ENCODE data around the gene KLHDC7B. TPM values are rescaled to one million over a fixed set of nuclear protein-coding genes. Genes with fewer than 3 reads are reported as not detected.

KLHDC7B gene
- total RNA-seq = under 1 TPM in 1 of 2 donors, not detected in 1; 0.17 TPM
- long read RNA-seq = 0 reads

DNA sequence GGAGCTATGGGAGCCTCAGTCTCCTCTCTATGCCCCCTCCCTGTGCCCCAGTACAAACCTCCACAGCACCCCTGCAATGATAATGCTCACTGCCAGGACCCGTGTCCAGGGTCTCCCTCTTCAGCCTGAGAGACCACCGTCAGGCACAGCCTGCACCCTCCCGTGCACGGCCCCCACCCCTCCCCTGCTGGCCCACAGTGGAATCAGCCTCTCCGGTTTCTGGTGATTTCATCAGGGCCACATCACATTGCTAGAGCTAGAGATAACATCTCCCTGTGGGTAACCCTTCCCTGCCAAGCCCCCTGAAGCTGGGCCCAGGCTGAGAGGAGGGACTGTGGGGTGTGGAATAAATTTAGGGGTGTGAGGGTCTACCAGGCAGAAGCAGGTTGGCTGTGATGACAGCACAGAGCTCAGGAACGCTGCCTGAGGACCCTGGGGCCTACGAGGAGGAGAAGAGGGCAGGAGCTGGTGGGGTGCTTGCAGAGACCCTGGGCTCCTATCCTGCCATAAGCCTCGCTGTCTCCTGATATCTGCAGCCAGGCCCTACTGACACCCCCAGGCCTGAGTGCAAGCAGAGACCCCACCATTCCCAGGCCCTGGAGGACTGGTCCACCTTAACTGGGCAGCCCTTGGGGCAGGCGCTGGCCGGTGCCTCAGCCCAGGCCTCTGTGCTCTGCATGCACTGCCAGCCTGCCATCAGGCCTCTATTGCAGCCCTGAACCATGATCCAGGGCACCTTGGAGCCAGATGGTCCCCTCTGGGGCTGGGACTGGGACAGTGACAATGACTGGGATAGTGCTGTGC, at the start of gene KLHDC7B:
Gene KLHDC7B (plus strand): TSS at position 378 of the 804 bp plus-strand sequence. CDS start 345 bp downstream, at position 723.
- intact Hi-C loops (cut with DNase I, micrococcal nuclease) = no loop called here
- DNase-seq (peak in 1 of 2 donors; percentile 29), ATAC-seq (no peak)

DNA sequence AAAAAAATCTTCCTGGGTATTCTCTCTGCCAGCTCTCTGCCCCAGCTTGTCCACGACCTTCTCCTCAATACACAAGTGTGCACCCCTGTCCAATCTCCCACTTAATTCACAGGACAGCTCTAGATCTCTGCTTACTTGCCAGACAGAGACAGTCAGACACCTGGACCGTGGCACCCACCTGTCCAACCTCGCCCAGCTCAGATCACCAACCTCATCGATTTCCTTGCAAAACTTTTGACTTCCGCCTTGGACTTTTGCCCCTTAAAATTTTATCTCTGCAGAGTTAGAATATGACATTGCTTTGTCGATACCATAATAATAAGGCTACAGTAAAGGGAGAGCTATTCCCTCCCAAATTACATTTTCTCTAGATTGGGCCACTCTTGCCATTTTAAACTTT, 48.6 kb upstream of the KLHDC7B start:
- ATAC-seq (peak; percentile 72), DNase-seq (no peak)

DNA sequence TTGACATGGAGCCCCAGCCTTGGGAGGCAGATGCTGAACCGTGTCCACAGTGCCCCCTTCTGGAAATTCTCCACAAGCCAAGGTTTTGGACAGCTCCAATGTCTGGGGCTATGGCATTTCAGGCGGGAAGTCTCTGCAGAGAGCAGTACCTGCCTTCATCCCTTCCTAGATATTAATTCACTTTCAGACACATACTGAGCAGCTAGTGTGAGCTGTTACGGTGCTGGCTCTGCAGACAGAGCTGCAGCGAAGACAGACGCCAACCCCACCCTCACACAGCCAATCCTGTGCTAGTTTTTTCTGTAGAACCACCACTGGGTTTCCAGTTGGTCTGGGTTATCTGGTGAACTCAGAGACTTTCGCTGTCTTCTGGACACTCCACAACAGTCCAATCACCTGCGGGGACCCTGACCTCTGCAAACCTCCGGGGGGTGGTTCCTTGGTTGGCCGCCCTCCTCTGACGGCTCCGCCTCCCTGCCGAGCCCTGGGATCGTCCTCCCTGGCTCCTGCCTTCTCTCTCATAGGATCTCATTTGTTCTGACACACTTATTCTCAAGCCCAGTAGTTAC, 47.3 kb upstream of the KLHDC7B start:
- DNase-seq = peak; percentile 71 to 79
- intact Hi-C loops (cut with DNase I, micrococcal nuclease) = no loop called here
- peak; percentile 86 for ATAC-seq

More for the DNA sequence above, 48.6 kb upstream of the KLHDC7B start:
- intact Hi-C loops (cut with DNase I, micrococcal nuclease) = no loop called here

- ATAC-seq = no peak
- DNase-seq = no peak
- intact Hi-C loops (cut with DNase I, micrococcal nuclease) = no loop called here
Observed at GRCh38 chr22:50500452-50500851, 45.2 kb upstream of the KLHDC7B start.

DNA sequence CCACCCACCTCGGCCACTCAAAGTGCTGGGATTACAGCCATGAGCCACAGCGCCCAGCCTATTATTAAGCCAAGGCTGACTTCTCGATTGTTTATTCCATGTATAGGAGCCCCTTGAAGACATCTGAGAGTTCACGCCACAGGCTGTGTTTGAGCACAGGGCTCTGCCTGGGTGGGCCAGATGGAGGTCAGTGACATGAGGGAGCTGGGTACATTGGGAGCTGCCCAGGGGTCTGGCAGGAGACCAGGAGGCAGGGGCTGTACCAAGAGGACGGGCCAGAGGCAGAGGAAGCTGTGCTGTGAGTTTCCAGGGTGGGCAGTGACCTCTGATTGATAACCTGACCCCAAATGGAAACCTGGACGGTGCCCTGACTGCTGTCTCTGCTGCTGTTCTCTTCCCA, 43.6 kb upstream of the KLHDC7B start:
- ATAC-seq (no peak), DNase-seq (no peak)
- intact Hi-C loops (cut with DNase I, micrococcal nuclease) = no loop called here

GRCh38 chr22:50502628-50503474, 42.8 kb upstream of the KLHDC7B start:
- DNase-seq (no peak), ATAC-seq (no peak)
- intact Hi-C loops (cut with DNase I, micrococcal nuclease) = no loop called here

DNA sequence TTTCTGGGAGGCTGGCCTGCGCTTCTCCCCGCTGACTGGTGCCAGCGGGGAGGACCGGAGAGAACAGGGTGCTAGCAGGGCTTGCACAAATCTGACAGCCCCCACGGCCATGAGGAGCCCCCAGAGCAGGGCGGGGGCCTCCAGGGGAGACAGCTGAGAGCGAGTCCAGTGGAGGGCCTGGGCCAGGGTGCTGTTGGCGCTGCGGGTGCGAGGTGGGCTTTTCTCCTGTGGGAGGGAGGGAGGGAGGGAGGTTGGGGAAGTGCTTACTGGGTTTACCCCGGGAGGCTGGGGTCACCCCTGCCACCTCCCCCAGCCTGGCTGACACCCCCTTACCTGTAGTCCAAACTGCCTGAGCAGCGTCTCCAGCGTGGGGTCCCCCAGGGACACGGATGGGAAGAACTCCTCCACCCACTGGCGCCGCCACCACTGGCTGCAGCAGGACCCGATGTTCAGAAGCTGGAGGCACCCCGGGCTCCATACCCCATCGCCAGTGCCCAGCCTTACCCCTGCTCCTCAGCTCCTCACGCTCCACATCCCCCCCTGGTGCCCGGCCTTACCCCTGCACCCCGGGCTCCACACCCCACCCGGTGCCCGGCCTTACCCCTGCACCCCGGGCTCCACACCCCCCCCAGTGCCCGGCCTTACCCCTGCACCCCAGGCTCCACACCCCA, 42.1 kb upstream of the KLHDC7B start:
- no peak for DNase-seq
- intact Hi-C loops (cut with DNase I, micrococcal nuclease) = no loop called here
- no peak for ATAC-seq

DNA sequence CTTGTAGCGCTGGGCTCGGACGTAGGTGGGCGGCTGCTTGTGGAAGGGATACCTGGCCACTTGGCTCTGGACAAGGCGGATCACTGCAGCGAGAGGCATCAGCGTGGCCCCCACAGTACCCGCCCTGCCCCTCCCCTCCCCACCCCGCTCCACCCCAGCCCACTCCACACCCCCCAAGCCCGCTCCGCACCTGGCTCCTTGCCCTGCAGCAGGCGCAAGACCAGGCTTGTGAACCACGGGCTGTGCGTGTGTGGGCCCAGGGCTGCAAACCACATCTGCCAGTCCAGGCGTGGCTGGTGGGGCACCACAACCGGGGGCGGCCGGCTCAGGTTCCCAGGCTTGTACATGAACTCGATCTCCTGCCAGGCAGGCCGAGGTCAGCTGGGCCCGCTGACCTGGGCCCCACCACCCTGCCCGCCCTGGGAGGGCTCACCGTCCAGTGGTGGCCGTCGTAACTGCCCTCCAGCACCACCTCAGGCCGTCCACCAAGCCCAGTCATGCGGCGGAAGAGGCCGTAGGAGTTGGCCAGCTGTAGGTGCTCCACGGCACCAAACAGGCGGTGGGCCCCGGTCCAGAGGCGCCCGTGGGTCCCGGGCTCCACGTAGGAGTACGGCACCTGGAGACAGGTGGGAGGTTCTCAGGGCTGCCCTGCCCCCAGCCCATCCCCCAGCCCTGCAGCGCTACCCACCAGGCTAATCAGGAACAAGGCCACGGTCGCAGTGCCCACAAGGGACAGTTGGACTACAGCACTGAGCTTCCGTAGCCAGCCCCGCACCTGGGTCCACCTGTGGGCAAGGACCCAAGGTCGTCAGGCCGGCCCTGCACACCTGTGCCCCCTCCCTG, 41.1 kb upstream of the KLHDC7B start:
- intact Hi-C loops (cut with DNase I, micrococcal nuclease) = no loop called here
- ATAC-seq = no peak
- DNase-seq = no peak

DNA sequence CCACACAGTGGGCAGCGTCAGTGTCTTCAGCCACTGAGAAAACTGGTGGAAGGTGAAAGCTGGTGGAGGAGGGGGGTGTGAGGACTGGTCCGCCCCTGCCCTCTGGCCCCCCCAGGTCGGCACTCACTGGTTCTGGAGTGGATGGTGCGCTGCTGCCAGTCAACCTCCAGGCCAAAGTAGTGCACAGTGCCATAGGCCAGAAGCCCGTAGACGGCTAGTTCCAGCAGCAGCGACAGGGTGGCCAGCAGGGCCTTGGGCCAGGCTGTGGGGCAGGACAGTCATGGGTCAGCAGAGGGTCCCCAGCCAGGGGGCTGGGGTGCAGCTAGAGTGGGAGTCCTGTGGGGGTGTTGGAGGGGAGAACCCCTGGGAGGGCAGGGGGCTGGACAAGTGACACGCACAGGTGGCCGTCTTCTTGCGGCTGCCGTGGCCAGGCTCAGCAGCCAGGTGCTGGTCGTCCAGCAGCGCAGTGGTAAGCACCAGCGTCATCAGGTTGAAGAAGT, 40.4 kb upstream of the KLHDC7B start:
- intact Hi-C loops (cut with DNase I, micrococcal nuclease) = no loop called here
- ATAC-seq (no peak), DNase-seq (no peak)

- ATAC-seq (no peak), DNase-seq (peak in 1 of 2 donors; percentile 34)
- intact Hi-C loops (cut with DNase I, micrococcal nuclease) = no loop called here
Observed at GRCh38 chr22:50505776-50506610, 39.7 kb upstream of the KLHDC7B start.

DNA sequence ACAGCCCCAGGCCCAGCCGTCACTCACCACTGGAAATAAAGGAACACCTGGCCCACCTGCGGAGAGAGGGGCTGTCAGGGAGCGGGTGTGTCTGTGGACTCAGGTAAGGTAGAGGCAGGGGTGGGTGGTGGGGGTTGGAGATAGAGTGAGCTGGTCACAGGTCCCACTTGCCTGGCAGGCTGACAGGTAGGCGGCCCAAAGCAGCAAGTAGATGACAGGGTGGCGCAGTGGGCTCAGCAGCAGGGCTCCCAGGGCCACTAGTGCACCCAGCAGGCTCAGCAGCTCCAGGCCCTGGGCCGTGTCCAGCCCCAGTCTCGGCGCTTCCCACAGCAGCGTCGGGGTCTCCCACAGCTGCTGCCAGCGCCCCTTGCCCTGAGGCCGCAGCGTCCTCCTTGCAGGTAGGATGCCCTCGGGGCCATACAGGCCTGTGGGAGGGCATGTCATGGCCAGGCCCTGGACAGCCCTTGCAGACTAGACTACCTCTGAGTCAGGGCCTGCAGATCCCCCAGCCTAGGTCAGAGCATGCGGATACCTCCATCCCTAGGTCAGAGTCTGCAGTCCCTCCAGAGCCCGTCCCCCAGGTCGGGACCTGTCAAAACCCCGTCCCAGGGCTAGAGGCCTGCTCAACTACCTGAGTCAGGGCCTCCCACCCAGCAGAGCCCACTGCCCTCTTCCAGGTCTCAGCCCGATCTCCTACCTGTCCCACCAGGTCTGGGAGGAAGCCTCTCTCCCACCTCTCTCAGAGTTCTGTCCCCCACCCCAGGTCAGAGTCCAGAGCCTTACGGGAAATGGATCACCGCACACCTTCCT, 38.9 kb upstream of the KLHDC7B start:
- peak; percentile 47 to 49 for DNase-seq
- intact Hi-C loops (cut with DNase I, micrococcal nuclease) = no loop called here
- peak; percentile 3 for ATAC-seq

- ATAC-seq = peak; percentile 79
- intact Hi-C loops (cut with DNase I, micrococcal nuclease) = no loop called here
- DNase-seq = peak; percentile 87 to 94
Observed at GRCh38 chr22:50507421-50507990, 38.2 kb upstream of the KLHDC7B start, which contains the start of gene LMF2. LMF2 (minus strand) TSS chr22:50507702; CDS start chr22:50507675, 27 bp downstream.

DNA sequence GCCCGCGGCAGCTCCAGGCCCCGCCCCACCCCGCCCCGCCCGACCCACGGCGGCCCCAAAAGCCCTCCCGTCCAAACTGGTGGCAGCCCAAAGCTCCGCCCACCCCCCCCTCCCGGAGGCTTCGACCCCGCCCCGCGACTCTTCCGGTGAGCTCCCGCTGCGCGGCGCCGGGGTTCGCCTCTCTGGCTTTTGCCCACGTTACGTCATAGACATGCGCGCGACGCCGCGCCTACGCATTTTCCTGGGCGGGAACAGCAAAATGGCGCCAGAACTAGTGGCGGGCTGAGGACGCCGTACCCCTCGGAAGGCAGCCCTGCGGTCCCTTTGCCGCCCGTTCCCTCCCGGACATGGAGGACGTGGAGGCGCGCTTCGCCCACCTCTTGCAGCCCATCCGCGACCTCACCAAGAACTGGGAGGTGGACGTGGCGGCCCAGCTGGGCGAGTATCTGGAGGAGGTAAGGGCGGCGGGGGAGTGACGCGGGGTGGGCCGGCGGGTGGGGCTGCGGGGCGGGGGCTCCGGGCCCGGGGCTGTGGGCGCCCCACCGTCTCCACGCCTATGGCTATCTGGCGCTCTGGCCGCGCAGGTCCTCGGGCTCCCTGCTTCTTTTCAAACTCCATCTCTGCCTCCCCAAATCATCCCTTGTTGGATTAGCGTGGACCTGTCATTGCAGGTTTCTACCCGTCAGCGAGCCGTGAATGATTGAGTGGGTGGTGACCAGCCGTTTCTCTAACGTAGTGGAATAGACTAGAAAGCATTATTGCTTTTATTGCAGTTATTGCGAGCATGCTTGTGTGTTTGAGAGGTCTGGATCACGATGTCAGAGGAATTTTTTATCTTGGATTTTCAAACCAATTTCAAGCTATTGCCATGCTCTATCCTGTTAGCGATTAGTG, 37.5 kb upstream of the KLHDC7B start, which contains the start of gene NCAPH2:
Gene NCAPH2 (plus strand): TSS at position 234 of the 894 bp plus-strand sequence. CDS start 114 bp downstream, at position 348.
- DNase-seq (peak; percentile 95 to 98), ATAC-seq (peak; percentile 80)
- intact Hi-C loops (cut with DNase I, micrococcal nuclease) = no loop called here

GRCh38 chr22:50508897-50509296, 36.8 kb upstream of the KLHDC7B start:
- intact Hi-C loops (cut with DNase I, micrococcal nuclease) = no loop called here
- no peak for DNase-seq
- no peak for ATAC-seq

GRCh38 chr22:50513175-50513574, 32.5 kb upstream of the KLHDC7B start:
- ATAC-seq = no peak
- intact Hi-C loops (cut with DNase I, micrococcal nuclease) = no loop called here
- no peak for DNase-seq
